ENCODE results near the gene PDCD1.

DNA sequence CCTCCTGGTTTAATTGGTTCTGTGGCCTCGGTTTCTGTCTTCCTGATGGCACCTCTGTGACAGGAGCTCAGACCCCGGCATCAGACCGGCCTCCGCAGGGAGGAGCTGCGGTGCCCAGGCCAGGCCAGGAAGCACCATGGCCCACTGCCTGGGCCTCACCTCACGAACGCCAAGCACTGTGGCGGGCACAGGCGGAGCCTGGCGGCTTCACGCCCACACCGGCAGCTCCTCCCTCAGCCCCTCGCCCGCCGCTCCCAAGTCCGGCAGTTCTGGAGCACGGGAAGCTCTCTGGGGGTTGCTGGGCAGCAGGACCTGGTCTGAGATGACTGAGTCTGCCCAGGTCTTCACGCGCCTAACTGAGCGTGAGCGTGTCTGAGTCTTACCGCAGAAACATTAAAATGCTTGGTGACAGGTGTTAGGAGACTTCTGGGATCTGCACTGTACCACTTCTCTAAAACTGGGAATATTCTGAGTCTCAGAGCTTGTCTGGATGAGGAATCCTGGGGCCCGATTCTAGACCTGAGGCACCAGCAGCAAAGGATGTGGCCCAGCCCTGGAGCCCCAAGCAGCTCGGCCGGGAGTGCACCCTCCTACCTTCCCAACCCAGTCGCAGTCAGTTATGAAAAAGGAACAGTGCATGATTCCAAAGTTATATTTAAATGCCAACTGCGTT lies 32.8 kb upstream of the PDCD1 start:
- no peak for TF ChIP-seq ZNF335 (tag by site-specific recombination; conservative IDR thresholded peaks at IDR 0.05)
- TF ChIP-seq KLF1 (tag by site-specific recombination; IDR thresholded peaks at IDR 0.05), result no peak
- TF ChIP-seq ZNF223 (tag by site-specific recombination; IDR thresholded peaks at IDR 0.05), result no peak
- TF ChIP-seq ZNF776 (tag by site-specific recombination; IDR thresholded peaks at IDR 0.05; ENCODE audit: borderline replicate concordance), result no peak
- TF ChIP-seq TRIM28 (IDR thresholded peaks at IDR 0.05; ENCODE audit: borderline replicate concordance, low read length), result no peak
- TF ChIP-seq ZNF571 (tag by site-specific recombination; IDR thresholded peaks at IDR 0.05), result no peak
- no peak for TF ChIP-seq PRDM2 (tag by site-specific recombination; IDR thresholded peaks at IDR 0.05; ENCODE audit: borderline replicate concordance)
- no peak for TF ChIP-seq ZNF133 (tag by site-specific recombination; IDR thresholded peaks at IDR 0.05)
- TF ChIP-seq, protein P1, sequence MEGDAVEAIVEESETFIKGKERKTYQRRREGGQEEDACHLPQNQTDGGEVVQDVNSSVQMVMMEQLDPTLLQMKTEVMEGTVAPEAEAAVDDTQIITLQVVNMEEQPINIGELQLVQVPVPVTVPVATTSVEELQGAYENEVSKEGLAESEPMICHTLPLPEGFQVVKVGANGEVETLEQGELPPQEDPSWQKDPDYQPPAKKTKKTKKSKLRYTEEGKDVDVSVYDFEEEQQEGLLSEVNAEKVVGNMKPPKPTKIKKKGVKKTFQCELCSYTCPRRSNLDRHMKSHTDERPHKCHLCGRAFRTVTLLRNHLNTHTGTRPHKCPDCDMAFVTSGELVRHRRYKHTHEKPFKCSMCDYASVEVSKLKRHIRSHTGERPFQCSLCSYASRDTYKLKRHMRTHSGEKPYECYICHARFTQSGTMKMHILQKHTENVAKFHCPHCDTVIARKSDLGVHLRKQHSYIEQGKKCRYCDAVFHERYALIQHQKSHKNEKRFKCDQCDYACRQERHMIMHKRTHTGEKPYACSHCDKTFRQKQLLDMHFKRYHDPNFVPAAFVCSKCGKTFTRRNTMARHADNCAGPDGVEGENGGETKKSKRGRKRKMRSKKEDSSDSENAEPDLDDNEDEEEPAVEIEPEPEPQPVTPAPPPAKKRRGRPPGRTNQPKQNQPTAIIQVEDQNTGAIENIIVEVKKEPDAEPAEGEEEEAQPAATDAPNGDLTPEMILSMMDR (tag by site-specific recombination; IDR thresholded peaks at IDR 0.05), result no peak
- no peak for TF ChIP-seq ZNF629 (tag by site-specific recombination; IDR thresholded peaks at IDR 0.05)
- TF ChIP-seq ZNF121 (tag by site-specific recombination; IDR thresholded peaks at IDR 0.05), result no peak
- no peak for TF ChIP-seq ZSCAN30 (tag by site-specific recombination; IDR thresholded peaks at IDR 0.05)
- TF ChIP-seq ZNF274 (IDR thresholded peaks at IDR 0.05; ENCODE audit: low read length), result no peak
- no peak for TF ChIP-seq ZNF274 (tag by site-specific recombination; IDR thresholded peaks at IDR 0.05; ENCODE audit: borderline replicate concordance)
- no peak for TF ChIP-seq ZEB2 (tag by site-specific recombination; IDR thresholded peaks at IDR 0.05)

Measured in HEK293 (cell line).